Suprapubic skin (tissue), 4 donors: ENCODE measurements around the gene BICRAL.

ENCODE experiments used
- CTCF ChIP-seq, 2 donors: fragments of 200-600 bp in 1 of 2; fragments of 450-650 bp in 1 of 2; sonication (generic) in 1 of 2; IDR thresholded peaks; one replicate each; pipeline ENCODE4 v1.5.1; 2016 to 2019; ENCODE audit warnings: antibody characterized with exemption in 2 of 2, mild to moderate bottlenecking in 1 of 2, moderate library complexity in 1 of 2
- EP300 ChIP-seq: sonication (generic); formaldehyde crosslinking; IDR thresholded peaks from one replicate; pipeline ENCODE4 v1.6.1; 2017; ENCODE audit warnings: antibody characterized with exemption
- POLR2A ChIP-seq, 2 donors: fragments of 450-650 bp; IDR thresholded peaks; one replicate each; pipeline ENCODE4 v1.6.1; 2017; ENCODE audit warnings: antibody characterized with exemption in 2 of 2, mild to moderate bottlenecking in 2 of 2, moderate library complexity in 2 of 2
- POLR2AphosphoS5 ChIP-seq, 3 donors: sonication (generic); formaldehyde crosslinking; IDR thresholded peaks; one replicate each; pipeline ENCODE4 v1.6.1; 2017; ENCODE audit warnings: antibody characterized with exemption in 3 of 3

DNA sequence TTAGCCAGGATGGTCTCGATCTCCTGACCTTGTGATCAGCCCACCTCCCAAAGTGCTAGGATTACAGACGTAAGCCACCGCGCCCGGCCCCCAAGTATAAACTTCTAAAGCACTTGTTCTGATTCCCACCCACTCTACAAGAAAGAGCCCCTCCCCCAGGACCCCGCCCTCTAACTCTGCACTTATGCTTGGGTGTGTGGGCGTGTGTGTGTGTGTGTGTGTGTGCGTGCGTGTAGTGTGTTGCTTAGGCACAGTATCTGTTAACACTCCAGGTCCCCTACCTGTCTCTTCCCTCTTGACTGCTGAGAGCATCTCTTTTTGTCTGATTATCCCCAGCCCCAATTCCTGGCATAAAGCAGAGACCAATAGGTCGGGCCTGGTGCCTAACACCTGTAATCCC, 128.0 kb downstream of the BICRAL start:
- TF ChIP-seq CTCF (IDR thresholded peaks at IDR 0.05) (no peak), POLR2A (IDR thresholded peaks at IDR 0.05) (no peak), POLR2AphosphoS5 (IDR thresholded peaks at IDR 0.05) (no peak), EP300 (no peak)
